Liver (tissue), 3 donors: ENCODE results near the gene LYRM4.

Source experiments
- CTCF ChIP-seq: fragments of 150-350 bp; IDR thresholded peaks from 2 replicates; pipeline ENCODE4 v1.5.1; 2017; ENCODE audit warnings: improper control_type of control experiment, low read depth, low read length; ENCODE audit not compliant: missing input control
- EGR1 ChIP-seq, 2 donors: IDR thresholded peaks; 2 replicates each; pipeline ENCODE4 v1.6.1; 2016 to 2018; ENCODE audit warnings: antibody characterized with exemption in 2 of 2, low read depth in 2 of 2
- FOXA1 ChIP-seq: IDR thresholded peaks from 2 replicates; pipeline ENCODE4 v1.6.1; 2016; ENCODE audit warnings: antibody characterized with exemption
- JUND ChIP-seq, 2 donors: IDR thresholded peaks; 2 replicates each; pipeline ENCODE4 v1.6.1; 2016; ENCODE audit warnings: antibody characterized with exemption in 2 of 2
- MAX ChIP-seq: IDR thresholded peaks from 2 replicates; pipeline ENCODE4 v1.6.1; 2016; ENCODE audit warnings: antibody characterized with exemption
- RAD21 ChIP-seq, 2 donors: IDR thresholded peaks; 2 replicates each; pipeline ENCODE4 v1.6.1; 2016; ENCODE audit warnings: antibody characterized with exemption in 2 of 2, mild to moderate bottlenecking in 2 of 2
- TAF1 ChIP-seq: conservative IDR thresholded peaks from 2 replicates; pipeline ENCODE4 v1.6.1; 2016; ENCODE audit warnings: antibody characterized with exemption, mild to moderate bottlenecking
- YY1 ChIP-seq: IDR thresholded peaks from 2 replicates; pipeline ENCODE4 v1.6.1; 2016; ENCODE audit warnings: antibody characterized with exemption, mild to moderate bottlenecking
- donor health status: healthy.
- donor health status: healthy.

GRCh38 chr6:5294392-5295211 lies 33.9 kb upstream of the LYRM4 start:
- TF ChIP-seq CTCF (no peak), FOXA1 (no peak), YY1 (no peak), EGR1 (IDR thresholded peaks at IDR 0.05; ENCODE audit: low read depth in 2 of 2) (no peak), MAX (no peak), JUND (IDR thresholded peaks at IDR 0.05) (no peak), RAD21 (IDR thresholded peaks at IDR 0.05) (no peak), TAF1 (no peak)
